ENCODE measurements around the gene ANP32A.

Gene ANP32A

DNA sequence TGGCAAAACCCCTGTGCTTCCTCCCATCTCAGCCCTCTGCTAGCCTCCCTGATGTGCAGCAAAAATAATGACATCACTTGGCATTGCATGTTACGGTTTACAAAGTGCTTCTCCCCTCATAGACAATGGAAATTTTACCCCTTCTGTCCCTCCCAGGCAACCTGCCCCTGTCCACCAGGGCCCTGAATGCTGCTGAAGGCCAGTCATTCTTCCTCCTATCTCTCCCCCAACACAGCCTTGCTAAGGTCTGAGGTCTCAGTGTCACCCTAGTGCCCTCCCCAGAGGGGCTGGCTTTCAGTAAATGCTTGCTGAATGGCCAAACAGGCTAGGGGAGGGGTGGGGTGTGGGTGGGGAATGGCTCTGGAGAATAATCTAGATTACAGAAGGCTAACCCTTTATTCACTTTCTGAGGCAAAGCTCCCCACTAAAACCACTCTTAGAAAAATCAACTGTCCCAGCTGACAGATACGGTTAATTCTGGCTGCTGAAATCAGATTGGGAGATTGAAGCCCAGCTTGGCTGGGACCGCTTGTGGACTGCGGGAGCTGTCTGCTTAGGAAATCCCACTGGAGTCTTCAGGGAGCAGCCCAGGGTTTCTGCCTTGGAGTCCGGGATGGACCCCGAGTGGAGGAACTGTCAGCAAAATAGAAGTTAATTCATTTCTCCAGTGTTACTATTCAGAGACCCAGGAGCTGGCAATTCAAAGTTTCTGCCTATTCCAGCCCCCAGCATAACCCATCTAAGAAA lies 22.9 kb downstream of the ANP32A start:
- DNase-seq (ENCODE audit: low spot score) = no peak

DNA sequence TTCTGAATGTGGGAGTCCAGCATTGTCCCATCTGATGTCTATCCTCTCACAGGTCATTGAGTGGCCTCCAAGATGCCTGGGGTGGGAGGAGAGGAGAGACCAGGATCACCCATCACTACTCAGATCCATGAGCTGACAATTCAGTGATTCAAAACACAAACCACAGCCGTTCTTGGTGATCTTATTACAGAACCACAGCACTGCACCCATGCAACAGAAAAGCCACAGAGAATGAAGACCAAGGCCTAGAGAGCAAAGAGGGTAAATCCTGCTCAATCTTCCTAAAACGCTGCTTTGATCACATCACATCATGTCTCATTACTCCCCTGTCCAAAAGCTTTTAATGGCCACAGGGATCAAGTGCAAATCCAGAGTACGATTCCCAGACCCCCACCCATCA lies 23.5 kb downstream of the ANP32A start:
- DNase-seq (ENCODE audit: low spot score) = no peak

DNA sequence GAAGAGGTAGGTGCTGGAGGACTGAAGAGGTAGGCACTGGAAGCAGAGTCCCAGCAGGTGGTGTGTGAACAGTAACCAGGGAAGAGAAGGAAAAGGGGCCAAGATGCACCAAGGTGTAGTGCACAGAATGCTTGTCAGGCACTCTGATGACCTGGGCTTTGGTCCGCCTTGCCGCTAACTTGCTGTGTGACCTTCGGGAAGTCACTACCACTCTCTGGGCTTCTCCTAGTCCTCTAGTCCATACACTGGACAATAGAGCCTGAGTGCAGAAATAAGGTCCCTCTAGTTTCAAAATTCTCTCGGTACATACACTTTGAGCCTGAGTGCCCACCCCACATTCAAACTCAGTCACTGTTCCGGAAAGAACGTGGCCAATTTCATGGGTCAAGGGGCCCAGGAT lies 24.1 kb downstream of the ANP32A start:
- no peak for DNase-seq (ENCODE audit: low spot score)

DNA sequence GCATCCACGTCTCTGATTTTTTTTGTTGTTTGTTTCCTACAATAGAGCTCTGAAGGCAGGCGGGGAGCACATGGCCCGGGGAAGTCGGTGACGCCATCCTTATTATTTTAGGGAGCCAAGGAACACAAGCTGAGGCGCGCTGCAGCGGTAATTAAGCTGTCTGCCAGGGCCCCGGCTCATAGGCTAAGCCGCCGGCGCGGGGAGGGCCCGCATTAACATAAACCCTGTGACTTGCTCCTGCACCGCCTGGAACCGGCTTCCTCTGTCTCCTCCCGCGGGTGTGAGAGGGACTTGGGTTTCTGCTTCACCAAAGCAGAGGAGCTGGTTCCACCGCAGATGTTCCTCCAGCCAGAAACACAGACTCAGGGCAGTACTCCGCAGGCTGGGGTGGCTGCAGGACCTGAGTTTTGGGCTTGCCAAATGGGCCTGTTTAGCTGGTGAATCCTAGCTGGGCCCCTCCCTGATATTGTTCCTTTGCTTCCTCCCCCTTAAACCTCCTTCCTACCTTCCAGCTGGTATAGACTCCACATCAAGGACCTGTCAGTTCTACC lies 25.3 kb downstream of the ANP32A start:
- peak; percentile 83 for DNase-seq (ENCODE audit: low spot score)

DNA sequence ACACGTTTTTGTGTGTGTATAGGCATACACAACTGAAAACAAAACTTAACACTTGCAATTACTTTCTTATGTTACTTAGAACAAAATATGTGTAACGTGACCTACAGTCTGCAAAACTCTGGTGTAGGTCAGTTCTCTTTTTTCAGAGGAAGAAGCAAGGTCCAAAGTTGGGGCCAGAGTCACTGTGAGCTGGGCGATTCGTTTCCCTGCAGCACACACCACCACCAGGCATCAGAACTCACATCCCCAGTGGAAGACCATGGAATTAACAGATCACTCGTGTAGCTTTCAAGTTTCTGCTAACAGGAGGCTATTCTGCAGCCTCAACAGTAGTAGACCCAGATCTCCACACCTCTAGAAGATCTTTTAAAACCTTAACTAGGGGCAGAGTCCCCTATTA lies 25.8 kb downstream of the ANP32A start:
- DNase-seq (ENCODE audit: low spot score) = peak; percentile 47

DNA sequence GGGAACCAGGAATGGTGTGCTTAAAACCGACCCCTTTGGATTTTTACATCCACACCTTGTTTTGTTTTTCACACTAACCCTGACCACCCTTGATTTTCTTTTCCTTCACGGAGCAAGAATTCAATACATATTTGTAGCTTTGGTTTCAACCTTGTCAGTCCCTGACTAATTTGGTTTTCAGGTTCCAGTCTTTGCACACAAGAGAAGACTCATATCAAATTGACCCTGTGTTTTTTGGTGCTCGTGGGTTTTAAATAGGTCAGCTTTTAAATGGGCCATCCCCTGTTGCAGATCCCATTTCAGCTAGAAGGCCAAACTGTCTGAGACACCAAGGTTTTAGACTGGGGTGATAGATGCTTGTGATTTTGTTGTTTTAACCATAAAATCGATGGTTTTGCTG lies 26.4 kb downstream of the ANP32A start:
- no peak for DNase-seq (ENCODE audit: low spot score)

DNA sequence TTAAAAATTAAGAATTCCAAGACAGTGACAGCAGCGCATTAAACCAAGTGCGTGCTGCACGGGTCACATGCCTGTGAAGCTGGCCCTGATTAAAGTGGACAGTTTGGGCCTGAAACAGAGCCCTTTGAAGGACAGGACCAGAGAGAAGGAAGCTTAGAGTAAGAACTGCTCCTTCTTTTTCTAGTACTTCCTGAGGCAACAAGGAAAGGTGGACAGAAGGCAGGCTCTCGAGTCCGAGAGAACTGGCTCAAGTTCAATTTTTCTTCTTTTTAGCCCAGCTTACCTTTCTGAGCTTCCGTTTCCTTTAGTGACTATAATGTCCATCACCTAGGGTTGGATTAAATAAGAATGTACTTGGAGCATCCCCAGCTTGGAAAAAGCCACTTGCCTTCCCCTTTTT lies 26.9 kb downstream of the ANP32A start:
- DNase-seq (ENCODE audit: low spot score) = no peak

DNA sequence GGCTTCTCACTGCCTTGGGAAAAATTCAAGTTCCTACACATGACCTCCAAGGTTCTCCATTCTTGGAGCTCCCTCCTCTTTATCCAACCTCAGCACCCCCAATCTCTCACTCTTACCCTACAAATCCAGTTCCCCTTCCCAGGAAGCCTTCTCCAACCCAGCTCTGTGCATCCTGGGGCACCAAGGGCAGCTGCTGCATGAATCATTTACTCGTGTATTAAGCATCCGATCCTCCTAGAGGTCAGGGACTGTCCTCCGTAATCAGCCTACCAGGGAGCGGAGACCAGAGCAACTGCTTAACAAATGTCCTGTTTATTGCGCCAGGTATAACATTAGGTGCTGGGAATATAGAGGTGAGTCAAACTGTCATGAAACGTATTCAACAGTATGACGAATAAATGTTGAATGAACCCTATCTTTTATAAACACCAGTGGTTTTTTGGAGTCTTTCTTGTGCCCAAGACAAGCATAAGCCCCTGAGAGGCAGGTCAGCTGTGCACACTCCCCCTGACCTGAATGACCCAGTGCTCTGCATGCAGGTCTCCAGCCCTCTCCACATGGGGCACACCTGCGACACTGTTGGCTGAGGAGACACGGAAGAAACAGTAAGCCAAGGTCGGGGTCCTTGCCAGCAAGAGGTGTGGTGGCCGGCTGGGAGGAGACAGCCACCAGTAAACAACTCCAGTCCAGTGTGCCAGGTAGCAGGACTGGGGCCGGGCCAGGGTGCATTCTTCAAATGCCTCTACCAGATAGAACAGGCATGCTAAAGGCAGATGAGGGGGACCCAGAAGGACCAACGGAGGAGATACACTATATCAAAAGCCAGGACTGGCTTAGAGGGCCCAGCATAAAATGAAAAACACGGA lies 27.6 kb downstream of the ANP32A start:
- no peak for DNase-seq (ENCODE audit: low spot score)

DNA sequence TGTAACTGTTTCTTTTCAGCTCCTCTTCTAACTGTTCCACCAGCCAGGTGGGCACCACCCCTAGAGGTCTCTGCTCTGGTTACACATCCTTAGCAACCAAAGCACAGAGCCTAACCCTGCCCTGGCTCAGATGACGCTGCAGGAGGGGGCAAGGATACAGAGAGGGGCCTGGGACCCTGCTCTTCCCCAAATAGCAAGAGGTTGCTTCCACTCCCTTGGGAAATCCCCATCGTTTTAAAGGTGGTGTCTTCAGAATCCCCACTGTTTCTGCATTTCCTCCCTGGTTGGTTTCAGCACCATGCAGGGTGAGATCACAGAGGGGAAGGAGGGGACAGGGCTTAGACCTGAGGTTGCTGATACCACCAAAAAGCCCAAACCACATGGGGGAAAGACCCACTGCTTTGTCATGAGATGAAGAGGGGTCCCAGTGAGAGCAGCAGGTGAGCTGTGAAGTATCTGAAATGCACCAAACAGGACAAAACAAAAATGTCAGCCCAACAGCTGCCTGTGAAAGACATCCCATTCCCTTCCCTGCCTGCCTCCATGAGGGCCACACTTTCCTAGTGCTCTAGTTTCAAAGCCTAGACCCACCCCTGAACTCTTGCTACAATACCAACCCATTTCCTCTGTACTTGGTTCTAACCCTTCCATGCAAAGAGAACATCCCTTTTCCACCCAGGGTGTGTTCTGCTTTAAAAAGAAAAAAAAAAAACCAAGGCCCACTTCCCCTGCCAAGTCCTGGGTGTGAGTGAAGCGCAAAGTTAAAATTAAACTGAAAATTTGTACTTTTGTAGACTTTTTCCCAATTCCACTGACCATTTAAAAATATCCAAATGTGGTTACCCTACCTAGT lies 29.0 kb downstream of the ANP32A start:
- no peak for DNase-seq (ENCODE audit: low spot score)

DNA sequence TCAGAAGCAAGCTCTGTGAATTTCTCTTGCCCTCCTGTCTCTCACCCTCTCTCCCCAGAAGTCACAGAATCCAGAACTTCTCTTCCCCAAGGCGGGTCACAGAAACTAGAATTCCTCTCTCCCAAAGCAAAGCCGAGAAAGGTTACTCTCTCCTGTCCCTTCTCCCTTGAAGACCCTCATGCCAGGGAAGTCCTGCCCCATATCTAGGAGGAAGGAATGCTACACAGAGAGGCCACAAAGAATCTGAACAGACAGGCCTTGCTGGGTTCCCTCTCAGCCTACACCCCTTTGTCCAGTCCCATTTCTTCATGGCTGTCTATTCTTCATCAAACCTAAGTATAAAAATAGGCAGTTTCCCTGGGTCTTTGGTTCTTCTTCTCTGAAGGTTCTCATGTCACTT lies 29.8 kb downstream of the ANP32A start:
- DNase-seq (ENCODE audit: low spot score) = no peak

DNA sequence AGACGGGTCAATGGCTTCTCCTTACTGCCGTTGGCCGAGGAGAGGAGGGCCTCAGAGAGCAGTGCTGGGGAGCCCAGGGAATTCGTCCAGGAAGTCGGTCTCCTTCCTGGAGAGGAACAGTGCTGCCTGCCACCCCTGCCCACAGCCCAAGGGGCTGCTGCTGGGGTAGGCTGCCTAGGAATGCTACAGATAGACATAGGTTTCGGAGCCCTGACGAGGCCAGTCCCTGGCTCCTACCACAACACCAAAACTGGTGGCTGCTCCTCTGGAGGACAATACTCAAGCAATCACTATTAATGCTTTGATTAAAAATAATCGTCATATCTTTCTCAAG lies 30.5 kb downstream of the ANP32A start:
- DNase-seq (ENCODE audit: low spot score) = no peak

DNA sequence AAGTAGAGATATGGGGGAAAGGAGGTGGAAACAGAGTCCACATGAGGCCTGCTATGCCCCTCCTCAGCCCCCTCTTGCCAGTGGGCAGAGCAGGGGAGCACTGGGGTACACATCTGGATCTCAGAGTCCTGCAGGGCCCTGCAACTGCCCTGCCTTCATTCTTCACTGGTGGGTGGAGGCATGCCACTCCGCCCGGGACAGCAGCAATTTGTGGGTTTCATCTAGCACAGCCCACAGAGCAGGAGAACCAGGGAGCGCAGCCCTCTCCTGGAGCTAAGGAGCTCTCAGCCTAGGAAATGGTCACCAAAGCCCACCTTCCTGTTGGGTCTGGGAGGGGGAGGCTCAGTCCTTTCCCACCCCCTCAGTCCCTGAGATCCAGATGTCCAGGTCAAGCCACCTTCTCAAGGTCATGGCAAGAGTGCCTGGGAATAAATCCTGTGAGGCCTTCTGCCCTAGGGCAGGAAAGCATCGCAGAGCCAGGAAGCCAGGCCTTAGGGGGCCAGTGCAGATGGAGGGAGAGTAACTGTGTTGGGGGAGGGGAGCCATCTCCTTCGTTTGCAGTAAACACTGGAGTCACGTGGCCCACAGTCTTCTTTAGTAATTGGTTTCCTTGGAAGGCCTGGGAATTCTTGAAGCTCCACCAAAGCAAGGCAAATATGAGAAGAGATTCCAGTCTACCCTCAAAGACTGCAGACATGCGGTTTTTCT lies 31.0 kb downstream of the ANP32A start:
- peak; percentile 32 for DNase-seq (ENCODE audit: low spot score)

DNA sequence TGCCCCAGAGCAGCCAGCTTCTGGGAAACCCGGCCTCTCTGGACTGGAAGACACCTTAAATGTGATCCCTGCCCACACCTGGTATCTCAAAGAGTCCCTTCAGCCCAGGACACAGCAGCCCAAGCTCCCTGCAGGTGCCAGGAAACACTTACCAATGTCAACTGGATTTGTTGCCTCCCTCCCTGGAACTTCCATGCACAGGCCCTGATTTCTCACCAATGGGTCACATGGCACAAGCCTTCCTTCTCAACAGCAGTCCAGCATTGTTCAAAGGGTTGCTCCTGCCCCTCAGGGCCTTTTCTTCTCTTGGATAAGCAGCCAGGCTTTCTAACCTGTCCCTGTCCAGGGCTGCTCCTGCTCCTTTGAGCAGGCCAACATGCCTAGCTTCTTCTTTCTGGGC lies 31.6 kb downstream of the ANP32A start:
- no peak for DNase-seq (ENCODE audit: low spot score)

DNA sequence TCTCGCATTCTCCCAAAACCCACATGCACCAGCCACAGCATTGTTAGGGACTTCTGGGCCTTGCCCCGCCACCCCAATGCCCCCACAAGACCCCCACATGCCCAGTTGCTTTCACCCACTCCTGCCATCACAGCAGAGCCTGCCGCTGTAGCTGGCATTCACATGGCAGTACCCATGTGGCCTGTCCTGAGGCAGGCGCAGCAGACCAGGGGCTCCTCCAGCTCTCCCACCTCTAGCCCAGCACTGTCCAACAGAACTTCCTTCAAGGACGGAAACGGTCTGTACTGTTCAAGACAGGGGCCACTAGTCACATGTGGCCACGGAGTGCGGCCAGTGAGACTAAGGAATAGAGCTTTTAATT lies 32.5 kb downstream of the ANP32A start:
- DNase-seq (ENCODE audit: low spot score) = no peak

DNA sequence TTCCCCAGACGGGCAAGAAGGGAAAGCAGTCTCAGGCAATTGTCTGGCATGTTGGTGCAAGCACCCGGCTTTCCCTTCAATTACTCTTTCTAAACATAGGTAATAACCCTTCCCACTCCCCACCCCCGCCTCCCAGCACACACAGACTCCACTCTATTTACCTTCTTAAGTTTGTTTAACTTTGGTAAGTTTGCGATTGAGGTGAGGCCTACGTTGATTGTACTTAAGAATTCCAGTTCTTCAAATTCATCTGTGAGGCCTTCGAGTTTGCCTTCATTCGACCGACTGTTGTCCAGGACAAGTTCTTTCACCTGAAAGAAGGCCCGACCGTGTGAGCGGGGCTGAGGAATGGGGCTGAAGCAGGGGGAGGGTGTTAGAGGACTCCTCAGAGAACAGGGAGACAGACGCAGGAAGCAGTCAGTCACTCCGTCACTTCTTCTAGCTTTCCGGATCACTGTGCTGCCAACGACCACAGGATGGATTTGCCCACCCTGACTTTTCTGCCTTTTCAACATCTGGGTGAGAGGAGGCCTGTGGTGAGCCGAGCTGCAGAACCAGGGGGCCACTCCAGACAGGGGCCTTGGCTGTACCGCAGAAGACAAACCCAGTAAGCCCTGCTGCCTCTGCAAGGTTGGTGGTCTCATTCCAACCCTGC lies 33.0 kb downstream of the ANP32A start:
- DNase-seq (ENCODE audit: low spot score) = no peak

DNA sequence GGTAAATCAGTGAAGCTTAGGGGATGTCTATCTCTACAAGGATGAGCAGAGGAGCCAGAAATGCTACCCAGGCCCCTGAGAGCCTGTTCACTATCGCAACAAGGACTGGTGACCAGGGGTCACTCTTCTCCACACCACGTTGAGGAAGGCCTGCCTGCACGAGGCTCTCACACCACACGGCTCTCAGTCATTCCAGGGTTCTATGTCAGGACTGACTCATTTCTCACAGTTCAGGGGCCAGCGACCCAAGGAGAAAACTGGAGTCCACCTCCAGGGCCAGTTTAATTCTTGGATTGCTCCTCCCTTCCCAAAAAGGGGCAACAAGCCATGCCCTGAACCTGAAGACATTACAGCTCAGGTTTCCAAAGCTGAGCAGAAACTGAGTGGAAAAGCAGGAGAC lies 33.9 kb downstream of the ANP32A start:
- no peak for DNase-seq (ENCODE audit: low spot score)

DNA sequence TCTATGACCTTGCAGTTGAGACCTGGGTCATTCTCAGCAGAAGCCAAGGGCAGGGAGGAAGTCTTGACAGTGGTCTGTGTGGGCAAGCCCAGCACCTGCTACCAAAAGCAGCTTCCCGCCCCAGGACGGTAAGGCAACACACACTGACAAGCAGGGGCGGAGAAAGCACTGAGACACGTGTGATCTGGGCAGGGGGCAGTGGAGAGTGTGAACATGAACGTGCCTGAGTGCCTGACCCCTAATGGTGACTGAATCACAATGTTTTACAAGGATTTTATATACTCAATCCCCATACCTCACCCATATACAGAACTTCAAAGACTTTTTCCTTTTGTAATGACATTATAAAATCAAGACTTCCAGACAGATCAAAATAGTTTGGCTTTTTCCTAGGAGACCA lies 35.2 kb downstream of the ANP32A start:
- DNase-seq (ENCODE audit: low spot score) = no peak

DNA sequence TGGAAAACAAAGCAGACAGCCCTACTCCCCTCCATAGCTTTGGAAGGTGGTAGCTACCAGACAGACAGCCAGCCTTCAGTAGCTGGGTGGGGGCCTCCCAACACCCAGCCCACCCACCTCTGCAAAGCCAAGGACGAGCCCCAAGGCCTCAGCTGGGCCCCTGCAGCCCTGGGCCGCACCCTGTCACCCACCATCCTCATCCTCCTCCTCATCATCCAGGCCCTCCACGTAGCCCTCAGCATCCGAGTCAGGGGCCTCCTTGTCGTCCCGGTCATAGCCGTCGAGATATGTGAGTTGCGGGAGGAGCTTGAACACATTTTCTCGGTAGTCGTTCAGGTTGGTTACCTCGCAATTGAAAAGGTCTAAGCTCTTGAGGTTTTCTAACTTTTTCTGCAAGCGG lies 36.5 kb downstream of the ANP32A start:
- DNase-seq (ENCODE audit: low spot score) = no peak

DNA sequence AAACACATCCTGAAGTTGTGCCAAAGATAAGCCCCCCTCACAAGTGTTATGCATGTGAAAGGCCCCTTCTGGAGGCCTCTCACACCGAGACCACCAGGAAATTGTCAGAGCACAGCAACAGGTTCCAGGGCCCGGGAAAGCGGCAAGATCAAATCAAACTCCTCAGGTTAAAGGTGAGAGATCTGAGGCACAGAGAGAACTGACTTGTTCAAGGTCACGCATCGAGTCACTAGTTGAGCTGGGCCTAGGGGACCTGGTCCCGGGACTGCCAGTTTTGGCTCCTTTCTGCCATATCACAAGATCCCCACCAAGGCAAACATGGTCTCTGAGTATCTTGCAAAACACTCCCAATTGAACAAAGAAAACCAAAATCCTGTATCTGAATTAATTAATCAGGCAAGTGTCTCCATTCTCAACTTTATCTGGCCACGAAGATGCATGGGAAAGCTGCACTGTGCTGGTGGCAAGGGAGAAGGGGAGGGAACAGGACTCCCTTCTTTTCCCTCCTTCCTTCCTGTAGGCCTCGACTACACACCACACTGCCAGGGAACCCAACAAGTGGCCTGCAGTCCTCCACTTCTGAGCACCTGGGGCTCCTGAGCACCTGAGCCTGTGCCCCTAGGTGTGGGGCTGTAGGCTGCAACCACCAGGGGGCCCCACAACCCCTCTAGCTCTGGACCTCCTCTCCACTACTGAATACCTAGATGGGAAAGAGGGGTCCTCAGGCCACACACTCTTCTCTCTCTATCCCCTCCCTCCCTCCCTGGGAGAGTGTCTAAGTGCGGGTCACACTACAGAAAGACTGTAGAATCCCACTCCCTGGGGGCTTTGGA lies 37.3 kb downstream of the ANP32A start:
- DNase-seq (ENCODE audit: low spot score) = peak; percentile 30

DNA sequence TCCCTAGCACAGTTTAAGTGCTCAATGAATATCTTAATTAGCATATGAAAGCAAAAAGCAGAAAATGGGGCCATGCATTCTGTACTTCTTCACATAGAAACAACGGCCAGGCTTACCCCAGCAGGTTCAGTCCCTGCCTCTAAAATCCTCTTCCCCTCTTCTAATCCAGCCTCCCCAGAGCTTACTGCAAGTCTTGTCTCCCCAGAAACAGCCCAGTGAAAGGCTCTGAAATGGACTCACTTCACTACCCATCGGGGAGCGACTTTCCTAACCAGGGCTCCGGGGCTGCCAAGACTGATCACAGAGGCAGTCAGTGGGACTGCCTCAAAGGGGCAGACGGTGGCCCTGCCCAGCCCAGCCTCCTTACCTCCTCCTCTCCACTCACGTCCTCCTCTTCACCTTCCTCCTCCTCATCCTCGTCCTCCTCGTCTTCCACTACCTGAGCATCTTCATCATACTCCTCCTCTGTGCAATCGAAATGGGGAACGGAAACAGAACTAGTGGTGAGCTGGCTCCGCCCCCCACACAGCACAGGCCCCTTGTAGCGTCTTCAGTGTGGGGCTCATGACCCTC lies 38.0 kb downstream of the ANP32A start:
- no peak for DNase-seq (ENCODE audit: low spot score)

All from AG08396 (cell line).